Stimulated activated CD8-positive, alpha-beta memory T cell treated with anti-CD3 and anti-CD28 coated beads, Interleukin-12 subunit alpha, Interleukin-12 subunit beta, amount 100 ng/mL, for 1 hour (primary cell): Measurements from ENCODE around the gene FEZF1.

Source experiments
- DNase-seq: peaks from one replicate; pipeline ENCODE4 v3.0.0-alpha.2; 2020; ENCODE audit warnings: low read depth

Gene FEZF1

DNA sequence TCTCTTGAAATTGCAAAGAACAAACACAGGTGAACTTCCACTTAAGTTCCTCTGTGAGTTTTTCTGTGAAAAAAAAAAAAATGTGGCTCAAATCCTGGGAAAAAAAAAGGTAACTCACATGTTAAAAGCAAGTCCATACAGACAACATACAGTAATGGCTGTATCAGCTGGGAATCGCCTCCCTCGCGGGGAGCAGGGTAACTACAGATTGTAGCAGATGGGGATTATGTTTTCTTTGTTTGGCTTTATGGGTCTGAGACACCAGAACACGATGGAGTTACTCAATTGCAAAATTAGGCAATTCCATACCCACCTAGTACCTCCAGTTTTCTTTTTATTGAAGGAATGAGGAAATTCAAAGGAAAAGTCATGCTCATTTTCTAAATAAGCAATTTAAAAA is 42.3 kb downstream of the FEZF1 start:
- no peak for DNase-seq

GRCh38 chr7:122261442-122261841 is 43.1 kb downstream of the FEZF1 start:
- no peak for DNase-seq

GRCh38 chr7:122261016-122261415 is 43.5 kb downstream of the FEZF1 start:
- no peak for DNase-seq

DNA sequence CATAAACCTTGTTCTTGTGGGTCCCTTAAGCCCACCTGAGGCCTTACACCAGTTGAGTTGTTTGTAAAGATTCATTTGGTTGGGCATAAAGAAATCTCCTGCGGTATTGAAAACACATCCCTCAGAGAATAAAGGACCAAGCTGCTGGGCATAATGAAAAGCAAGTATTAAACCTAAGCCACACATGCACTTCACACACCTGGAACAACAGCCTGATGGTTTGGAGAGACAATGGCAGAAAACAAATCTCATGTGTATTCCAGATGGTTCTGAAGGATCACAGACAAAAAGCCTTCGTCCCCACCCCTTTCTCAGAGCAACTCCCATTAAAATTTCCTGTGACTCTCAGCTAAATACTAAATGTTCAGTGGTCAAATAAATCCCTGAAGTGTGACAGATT is 44.2 kb downstream of the FEZF1 start:
- DNase-seq = no peak

DNA sequence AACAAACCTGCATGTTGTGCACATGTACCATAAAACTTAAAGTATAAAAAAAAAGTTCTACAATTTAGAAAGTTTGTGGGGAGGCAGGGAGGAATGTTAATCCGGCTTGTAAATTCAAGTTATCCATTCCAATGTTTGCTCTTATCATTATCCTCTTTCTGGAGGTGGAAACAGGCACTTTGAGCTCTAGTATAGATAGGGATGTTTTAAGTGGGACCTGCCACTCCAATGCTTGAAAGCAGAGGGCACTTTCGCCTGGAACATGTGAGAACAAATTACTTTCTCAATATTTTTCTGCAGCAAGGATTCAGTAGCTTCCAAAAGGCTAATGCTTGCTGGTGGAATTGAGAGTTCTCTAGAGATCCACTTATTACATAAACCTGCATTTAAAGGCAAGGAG is 45.6 kb downstream of the FEZF1 start:
- DNase-seq = no peak

DNA sequence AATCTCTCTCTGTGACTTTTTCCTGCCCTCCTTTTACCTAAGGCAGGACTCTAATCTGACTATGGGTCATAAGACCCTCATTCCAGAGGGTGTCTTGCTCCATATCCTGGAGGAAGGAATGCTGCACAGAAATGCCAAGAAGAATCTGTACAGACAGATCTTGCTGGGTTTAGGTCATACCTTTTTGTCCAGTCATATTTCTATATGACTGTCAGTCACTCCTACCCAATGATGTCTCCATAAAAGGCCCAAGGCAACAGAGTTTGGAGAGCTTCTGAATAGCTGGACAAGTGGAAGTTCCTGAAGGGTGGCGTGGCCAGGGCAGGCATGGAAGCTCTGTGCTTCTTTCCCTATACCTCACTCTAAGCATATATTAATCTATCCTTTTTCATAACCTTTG is 47.5 kb downstream of the FEZF1 start:
- no peak for DNase-seq

GRCh38 chr7:122256046-122256445 is 48.5 kb downstream of the FEZF1 start:
- DNase-seq = no peak

- no peak for DNase-seq
Measured at GRCh38 chr7:122255454-122255853, 49.1 kb downstream of the FEZF1 start.
